ENCODE data around the gene NTRK2.

The NTRK2 gene

GRCh38 chr9:84900421-84900820, 230.9 kb downstream of the NTRK2 start:
- no peak for DNase-seq

DNA sequence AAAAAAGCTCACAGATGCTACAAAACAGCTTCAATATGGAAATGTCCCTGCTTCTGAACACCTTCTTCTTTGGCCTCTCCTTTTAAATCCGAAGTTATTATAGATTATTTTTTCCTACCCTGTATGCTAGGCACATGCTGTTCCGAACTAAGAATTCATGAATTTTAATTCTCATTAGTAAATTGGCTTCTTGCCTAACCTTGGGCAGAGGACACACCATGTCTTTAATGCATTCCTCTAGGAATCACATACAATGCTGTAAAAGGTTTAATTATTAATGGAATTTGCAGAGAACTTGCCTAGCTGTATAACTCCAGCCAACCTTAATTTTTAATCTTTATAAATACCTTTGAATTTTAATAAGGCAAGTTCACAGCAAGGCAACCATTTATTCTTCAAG, 234.4 kb downstream of the NTRK2 start:
- DNase-seq = no peak

DNA sequence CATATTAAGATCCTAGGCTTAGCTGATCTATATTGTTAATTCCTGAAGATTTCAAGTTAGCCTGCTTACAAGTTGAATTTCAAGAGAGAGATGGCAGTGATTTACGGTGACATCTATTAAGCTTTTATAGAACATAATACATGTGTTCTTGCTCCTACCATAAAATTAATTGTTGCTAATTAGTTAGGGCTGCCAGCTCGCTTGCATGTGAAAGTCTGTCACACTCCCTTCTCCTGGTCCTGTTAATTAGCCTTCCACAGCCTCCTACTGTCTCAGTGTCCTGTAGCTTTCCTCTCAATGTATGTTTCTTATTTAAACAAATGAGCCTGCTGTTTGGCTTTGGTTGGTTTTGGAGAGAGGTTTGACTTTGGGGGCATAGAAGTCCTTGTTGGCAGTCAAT, 247.2 kb downstream of the NTRK2 start:
- DNase-seq = no peak

GRCh38 chr9:84917366-84918070, 248.0 kb downstream of the NTRK2 start:
- no peak for DNase-seq

- DNase-seq = no peak
Observed at GRCh38 chr9:84919440-84919839, 249.9 kb downstream of the NTRK2 start.

GRCh38 chr9:84921175-84921574, 251.6 kb downstream of the NTRK2 start:
- no peak for DNase-seq

DNA sequence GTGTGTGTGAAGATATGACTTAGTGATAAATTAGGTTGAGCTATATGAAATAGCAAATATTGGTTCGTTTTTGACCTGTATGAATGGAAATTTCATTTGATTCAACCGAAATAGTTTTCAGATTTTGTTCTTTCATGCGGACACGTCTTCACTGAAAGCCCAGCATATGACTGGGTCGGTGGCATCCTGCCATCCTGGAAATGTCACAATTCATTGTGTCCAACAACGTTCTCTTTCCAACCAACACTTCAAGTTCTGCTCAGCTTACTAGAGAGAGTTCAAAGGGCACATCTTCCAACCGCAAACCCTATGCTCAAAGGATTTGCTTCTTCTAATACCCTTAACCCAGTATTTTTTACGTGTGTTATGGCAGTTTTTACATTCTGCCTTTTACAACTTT, 252.5 kb downstream of the NTRK2 start:
- no peak for DNase-seq

DNA sequence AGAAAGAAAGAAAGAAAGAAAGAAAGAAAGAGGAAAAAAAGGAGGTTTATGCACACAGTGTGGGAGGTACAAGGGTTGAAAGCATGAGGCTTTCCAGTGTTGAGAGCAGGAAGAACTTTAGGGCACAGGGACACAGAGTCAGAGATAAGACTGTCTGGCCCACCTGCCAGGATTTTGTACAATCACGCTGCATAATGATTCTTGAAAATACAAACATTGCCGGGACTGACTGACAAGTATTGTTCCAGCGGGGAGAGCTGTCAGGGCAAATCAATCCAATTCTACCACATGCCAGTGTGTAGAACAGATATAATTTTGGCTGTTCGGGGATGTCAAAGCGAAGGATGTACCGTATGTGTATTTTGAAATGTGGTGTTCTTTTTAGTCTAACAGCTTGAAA, 254.7 kb downstream of the NTRK2 start:
- DNase-seq = no peak

GRCh38 chr9:84925225-84925872, 255.8 kb downstream of the NTRK2 start:
- no peak for DNase-seq

GRCh38 chr9:84926793-84927192, 257.3 kb downstream of the NTRK2 start:
- no peak for DNase-seq

DNA sequence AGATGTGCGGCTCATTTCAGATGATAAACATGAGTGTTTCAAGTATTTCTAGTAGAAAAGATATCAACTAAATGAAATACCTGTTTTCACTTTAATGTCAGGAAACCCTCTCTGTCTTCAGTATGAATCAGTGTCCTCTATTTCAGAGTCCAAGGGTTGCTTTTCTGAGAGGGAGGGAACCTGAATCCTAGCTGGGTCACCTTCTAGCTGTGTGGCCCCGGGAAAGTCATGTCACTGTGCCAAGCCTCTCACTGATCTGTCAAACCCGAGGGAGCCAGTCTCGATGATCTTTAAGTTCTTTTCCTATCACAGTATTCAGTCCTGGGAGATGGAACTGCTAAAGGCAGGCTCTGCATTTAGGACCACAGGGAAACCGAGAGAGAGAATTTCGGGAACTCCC, 258.9 kb downstream of the NTRK2 start:
- no peak for DNase-seq

DNA sequence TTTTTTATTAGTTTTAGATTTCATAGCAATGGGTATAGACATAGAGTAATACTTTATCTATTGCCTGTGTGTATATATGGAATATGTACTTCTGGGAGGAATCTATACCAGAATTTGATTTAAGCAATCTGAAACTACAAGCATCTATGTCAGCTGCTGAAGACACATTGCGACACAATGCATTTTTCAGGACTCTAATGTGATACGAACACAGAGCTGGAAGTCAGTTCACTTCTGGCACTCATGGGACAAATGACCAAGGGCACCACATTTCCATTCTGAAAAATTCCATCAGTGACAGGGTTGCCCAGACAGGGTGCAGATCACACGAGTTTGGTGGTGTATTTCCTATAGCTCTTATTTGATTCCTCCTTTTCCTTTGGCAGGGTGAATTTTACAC, 259.5 kb downstream of the NTRK2 start:
- no peak for DNase-seq

DNA sequence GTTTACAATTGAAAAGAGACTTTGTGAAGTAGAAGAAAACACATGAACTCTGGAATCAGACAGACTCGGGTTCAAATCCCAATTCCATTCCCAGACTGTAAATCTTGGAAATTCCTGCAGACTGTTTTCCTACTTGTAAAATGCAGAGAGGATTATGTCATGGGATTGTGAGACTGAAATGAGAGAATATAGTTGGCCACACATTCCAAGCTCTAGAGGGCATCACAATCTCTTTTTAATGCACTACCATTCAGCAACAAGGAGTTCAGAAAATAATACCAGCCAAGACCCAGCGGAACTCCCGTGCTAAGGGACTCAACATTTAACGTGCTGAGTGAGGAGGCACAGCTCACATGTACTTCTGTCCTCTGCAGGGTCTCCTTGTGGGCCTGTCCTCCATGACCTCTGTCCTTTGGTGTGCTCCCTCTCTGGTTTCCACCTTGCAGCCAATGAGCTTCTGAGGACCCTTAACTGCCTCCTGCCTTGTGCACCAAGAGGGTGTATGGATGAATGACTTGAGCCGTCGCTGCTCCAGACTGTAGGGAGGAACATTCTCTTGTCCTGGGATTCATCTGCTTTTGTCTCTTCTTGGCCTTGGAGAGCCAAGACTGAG, 263.5 kb downstream of the NTRK2 start:
- no peak for DNase-seq

GRCh38 chr9:84935528-84936117, 266.1 kb downstream of the NTRK2 start:
- no peak for DNase-seq

- no peak for DNase-seq
Observed at GRCh38 chr9:84937180-84937579, 267.7 kb downstream of the NTRK2 start.

DNA sequence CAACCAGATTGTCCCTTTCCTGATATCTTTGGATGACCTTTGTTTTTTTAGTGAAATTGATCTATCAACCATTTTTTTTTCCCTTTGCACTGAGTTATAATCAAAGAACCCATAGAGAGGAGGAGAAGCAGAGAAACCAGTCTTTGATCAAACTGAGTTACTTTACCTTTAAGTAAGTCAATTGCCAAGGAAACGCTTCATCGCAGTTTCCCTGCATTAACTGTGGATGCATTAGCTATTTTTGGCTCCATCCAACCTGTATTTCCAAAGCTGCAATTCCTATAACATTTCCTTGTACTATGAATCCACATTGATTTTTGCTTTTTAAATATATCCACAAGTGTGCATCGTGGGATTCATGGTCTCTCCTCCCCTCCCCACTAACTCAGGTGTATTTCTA, 268.1 kb downstream of the NTRK2 start:
- no peak for DNase-seq

DNA sequence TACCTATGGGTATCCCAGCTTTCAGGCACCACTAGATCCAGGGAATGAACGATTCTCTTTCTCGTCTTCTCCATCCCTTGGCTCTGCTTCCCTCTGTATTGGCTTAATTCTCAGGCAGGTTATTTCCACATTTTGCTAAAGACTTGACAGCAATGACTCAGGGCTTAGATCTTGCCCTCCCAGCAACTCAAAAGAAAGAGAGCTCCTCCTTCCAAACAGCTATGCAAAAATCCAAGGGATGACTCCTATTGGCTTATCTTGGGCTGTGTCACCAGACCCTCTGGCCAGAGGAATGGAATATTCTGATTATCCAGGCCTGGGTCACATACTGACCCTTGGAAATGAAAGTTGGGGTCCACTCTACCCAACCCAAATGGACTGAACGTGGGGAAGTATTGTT, 270.2 kb downstream of the NTRK2 start:
- DNase-seq = no peak

- DNase-seq = no peak
Observed at GRCh38 chr9:84940294-84940693, 270.8 kb downstream of the NTRK2 start.

GRCh38 chr9:84941792-84942191, 272.3 kb downstream of the NTRK2 start:
- DNase-seq = no peak

DNA sequence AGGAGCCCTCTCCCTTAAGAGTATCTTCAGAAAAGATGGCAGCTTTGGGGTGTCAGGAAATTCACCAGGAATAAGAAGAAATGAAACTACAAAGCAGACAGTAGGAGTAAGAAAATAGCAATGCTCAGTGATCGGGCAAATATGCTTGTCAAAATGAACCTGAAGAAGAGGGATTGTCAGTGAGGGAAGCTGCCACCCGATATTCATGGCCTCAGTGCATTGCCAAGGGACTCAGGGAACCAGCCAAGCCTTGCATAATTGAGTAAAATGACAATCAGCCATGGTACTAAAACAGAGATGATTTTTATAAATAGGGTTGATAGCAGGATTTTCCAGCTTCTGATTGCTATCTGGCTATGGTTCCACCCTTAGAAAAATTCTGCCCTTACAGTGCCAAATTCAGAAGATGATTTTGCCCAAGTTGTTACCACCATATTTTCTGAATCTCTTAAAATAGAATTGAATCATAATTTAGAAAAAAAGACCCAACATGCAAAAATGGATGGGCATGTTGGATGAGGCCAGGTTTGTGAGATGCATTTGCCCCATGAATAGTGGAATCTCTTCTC, 274.0 kb downstream of the NTRK2 start:
- DNase-seq = no peak

DNA sequence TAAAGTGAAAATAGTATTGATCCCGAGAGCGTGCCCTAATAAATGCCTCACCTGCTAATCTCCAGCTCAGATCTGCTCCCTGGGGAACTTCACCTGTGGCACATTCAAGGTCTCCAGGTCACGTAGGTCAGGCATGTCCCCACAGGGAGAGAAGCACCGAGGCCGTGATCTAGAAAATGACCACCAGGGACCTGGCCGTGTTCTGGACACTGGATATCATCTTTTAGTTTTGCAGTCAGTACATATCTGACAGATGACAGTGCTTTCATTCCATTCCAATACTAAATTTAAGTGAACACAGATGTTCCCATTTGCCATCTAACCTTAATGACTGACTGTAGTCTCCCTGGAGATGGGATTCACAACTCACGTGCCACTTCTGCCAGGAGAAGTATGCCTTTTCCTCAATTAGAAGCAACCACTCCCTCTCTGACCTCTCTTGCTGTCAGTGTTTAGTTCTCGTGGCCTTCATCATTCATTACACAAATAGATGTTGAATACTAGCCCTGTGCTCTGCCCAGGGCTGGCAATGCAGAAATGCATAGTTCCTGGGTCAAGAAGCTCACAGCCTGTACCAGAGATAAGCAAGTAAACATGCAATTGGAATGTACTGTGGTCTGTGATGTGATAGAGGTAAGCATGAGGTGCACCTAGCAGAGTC, 276.5 kb downstream of the NTRK2 start:
- DNase-seq = no peak

- DNase-seq = no peak
Observed at GRCh38 chr9:84947412-84947972, 278.0 kb downstream of the NTRK2 start.

GRCh38 chr9:84949258-84949657, 279.7 kb downstream of the NTRK2 start:
- no peak for DNase-seq

Measured in activated CD8-positive, alpha-beta memory T cell treated with anti-CD3 and anti-CD28 coated beads, Interleukin-2, amount 50 U/mL, for 4 hours (primary cell).